ENCODE results near the gene RPS4Y1. TPM values are rescaled to one million over a fixed set of nuclear protein-coding genes. Genes with fewer than 3 reads are reported as not detected.

The RPS4Y1 gene
- total RNA-seq, 1 experiment from 2014 or later, result 0.15 TPM

DNA sequence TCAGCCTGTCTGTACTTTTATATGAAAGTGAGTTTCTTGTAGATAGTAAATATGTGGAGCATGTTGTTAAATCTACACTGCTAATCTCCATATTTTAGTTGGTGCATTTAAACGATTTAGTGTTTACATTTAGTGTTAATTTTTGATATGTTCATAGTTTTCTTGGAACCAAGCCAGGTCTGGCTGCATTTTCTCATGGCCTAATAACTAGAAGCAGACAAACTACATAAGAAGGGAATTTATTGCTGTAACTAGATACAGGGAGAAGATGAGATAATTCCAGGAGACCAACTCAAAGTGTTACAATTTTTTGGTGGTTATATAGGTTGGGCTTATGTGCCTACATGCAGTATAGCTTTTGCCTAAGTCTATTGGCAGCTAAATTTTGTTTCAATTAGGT lies 32.8 kb downstream of the RPS4Y1 start:
- no peak for DNase-seq (ENCODE audit: low read depth, low spot score)
- in situ Hi-C loops (cut with HindIII; ENCODE audit: low pct_unique_long_range_greater_than_20kb, low sequenced_read_pairs), result no loop called here
- no peaks in the 10 kb centered on the region for H3K4me1 ChIP-seq (ENCODE audit: control insufficient read depth, insufficient read depth, low read length)
- H3K27me3 ChIP-seq (ENCODE audit: control insufficient read depth, insufficient read depth, low read length), result no peaks in the 10 kb centered on the region
- no peak for ATAC-seq
- no peaks in the 10 kb centered on the region for H3K36me3 ChIP-seq (ENCODE audit: control insufficient read depth, insufficient read depth, low read length)
- CTCF ChIA-PET, result no interaction called here
- no peak for TF ChIP-seq POLR2AphosphoS5 (IDR thresholded peaks at IDR 0.05; ENCODE audit: low read depth, low read length)
- TF ChIP-seq SIN3A (IDR thresholded peaks at IDR 0.05; ENCODE audit: borderline replicate concordance, insufficient read depth, low read depth, low read length), result no peak
- TF ChIP-seq TCF7L2 (IDR thresholded peaks at IDR 0.05; ENCODE audit: low read depth, low read length), result no peak
- TF ChIP-seq, protein P1, sequence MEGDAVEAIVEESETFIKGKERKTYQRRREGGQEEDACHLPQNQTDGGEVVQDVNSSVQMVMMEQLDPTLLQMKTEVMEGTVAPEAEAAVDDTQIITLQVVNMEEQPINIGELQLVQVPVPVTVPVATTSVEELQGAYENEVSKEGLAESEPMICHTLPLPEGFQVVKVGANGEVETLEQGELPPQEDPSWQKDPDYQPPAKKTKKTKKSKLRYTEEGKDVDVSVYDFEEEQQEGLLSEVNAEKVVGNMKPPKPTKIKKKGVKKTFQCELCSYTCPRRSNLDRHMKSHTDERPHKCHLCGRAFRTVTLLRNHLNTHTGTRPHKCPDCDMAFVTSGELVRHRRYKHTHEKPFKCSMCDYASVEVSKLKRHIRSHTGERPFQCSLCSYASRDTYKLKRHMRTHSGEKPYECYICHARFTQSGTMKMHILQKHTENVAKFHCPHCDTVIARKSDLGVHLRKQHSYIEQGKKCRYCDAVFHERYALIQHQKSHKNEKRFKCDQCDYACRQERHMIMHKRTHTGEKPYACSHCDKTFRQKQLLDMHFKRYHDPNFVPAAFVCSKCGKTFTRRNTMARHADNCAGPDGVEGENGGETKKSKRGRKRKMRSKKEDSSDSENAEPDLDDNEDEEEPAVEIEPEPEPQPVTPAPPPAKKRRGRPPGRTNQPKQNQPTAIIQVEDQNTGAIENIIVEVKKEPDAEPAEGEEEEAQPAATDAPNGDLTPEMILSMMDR (IDR thresholded peaks at IDR 0.05), result no peak
- TF ChIP-seq, protein P2, sequence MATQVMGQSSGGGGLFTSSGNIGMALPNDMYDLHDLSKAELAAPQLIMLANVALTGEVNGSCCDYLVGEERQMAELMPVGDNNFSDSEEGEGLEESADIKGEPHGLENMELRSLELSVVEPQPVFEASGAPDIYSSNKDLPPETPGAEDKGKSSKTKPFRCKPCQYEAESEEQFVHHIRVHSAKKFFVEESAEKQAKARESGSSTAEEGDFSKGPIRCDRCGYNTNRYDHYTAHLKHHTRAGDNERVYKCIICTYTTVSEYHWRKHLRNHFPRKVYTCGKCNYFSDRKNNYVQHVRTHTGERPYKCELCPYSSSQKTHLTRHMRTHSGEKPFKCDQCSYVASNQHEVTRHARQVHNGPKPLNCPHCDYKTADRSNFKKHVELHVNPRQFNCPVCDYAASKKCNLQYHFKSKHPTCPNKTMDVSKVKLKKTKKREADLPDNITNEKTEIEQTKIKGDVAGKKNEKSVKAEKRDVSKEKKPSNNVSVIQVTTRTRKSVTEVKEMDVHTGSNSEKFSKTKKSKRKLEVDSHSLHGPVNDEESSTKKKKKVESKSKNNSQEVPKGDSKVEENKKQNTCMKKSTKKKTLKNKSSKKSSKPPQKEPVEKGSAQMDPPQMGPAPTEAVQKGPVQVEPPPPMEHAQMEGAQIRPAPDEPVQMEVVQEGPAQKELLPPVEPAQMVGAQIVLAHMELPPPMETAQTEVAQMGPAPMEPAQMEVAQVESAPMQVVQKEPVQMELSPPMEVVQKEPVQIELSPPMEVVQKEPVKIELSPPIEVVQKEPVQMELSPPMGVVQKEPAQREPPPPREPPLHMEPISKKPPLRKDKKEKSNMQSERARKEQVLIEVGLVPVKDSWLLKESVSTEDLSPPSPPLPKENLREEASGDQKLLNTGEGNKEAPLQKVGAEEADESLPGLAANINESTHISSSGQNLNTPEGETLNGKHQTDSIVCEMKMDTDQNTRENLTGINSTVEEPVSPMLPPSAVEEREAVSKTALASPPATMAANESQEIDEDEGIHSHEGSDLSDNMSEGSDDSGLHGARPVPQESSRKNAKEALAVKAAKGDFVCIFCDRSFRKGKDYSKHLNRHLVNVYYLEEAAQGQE (IDR thresholded peaks at IDR 0.05; ENCODE audit: insufficient read depth in 1 of 2, low read depth in 2 of 2, low read length in 1 of 2), result no peak
- no peak overlapping the region for H3K27ac ChIP-seq (ENCODE audit: low read length)
- intact Hi-C loops (cut with micrococcal nuclease; ENCODE audit: unreplicated experiment), result no loop called here
- POLR2A ChIA-PET, result no interaction called here
- no peaks in the 10 kb centered on the region for H3K9me3 ChIP-seq (ENCODE audit: control insufficient read depth, insufficient read depth, low read depth, low read length)
- BruUV-seq (replicated peaks), result no TSS peak
- no peak overlapping the region for H3K4me3 ChIP-seq (ENCODE audit: low read depth in 2 of 2, low read length in 2 of 2)

DNA sequence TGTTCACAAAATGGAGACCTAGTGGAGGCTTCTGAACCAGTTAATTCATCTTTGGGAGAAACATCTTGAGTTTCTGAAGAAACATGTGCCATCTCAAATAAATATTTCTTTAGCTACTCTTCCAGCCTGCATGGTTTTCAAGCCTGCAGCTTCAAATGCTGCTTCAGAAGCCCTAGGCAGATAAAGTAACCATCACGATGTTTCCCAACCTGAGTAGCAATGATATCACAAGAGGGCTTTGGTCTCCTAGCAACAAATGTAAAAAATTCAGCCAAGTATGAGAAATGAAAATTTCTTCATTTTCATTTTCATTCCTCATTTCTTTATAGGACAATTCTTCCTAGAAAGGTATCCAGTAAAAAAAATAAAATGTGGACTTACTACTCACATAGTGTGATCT lies 42.2 kb downstream of the RPS4Y1 start:
- Histone ChIP-seq H3K4me1 (ENCODE audit: control insufficient read depth, insufficient read depth, low read length) (no peaks in the 10 kb centered on the region), H3K27me3 (ENCODE audit: control insufficient read depth, insufficient read depth, low read length) (no peaks in the 10 kb centered on the region), H3K27ac (ENCODE audit: low read length) (no peak overlapping the region), H3K36me3 (ENCODE audit: control insufficient read depth, insufficient read depth, low read length) (no peaks in the 10 kb centered on the region), H3K9me3 (ENCODE audit: control insufficient read depth, insufficient read depth, low read depth, low read length) (no peaks in the 10 kb centered on the region), H3K4me3 (ENCODE audit: low read depth in 2 of 2, low read length in 2 of 2) (no peak overlapping the region)
- no peak for DNase-seq (ENCODE audit: low read depth, low spot score)
- CTCF ChIA-PET, result no interaction called here
- POLR2A ChIA-PET, result no interaction called here
- TF ChIP-seq POLR2AphosphoS5 (IDR thresholded peaks at IDR 0.05; ENCODE audit: low read depth, low read length) (no peak), SIN3A (IDR thresholded peaks at IDR 0.05; ENCODE audit: borderline replicate concordance, insufficient read depth, low read depth, low read length) (no peak), TCF7L2 (IDR thresholded peaks at IDR 0.05; ENCODE audit: low read depth, low read length) (no peak)
- TF ChIP-seq, protein P1 (IDR thresholded peaks at IDR 0.05), result no peak
- TF ChIP-seq, protein P2 (IDR thresholded peaks at IDR 0.05; ENCODE audit: insufficient read depth in 1 of 2, low read depth in 2 of 2, low read length in 1 of 2), result no peak
- BruUV-seq (replicated peaks), result no TSS peak
- intact Hi-C loops (cut with micrococcal nuclease; ENCODE audit: unreplicated experiment), result no loop called here
- ATAC-seq, result no peak
- in situ Hi-C loops (cut with HindIII; ENCODE audit: low pct_unique_long_range_greater_than_20kb, low sequenced_read_pairs), result no loop called here

Data from Panc1 (cell line).